NCI-H2196 treated with DMSO at 0.1 percent for 48 hours (cell line): ENCODE results near the gene BAG3.

Experiments used
- DNase-seq: peaks from one replicate; lab custom pipeline; 2025; ENCODE audit not compliant: unreplicated experiment; lab: John Stamatoyannopoulos, UW

The BAG3 gene

DNA sequence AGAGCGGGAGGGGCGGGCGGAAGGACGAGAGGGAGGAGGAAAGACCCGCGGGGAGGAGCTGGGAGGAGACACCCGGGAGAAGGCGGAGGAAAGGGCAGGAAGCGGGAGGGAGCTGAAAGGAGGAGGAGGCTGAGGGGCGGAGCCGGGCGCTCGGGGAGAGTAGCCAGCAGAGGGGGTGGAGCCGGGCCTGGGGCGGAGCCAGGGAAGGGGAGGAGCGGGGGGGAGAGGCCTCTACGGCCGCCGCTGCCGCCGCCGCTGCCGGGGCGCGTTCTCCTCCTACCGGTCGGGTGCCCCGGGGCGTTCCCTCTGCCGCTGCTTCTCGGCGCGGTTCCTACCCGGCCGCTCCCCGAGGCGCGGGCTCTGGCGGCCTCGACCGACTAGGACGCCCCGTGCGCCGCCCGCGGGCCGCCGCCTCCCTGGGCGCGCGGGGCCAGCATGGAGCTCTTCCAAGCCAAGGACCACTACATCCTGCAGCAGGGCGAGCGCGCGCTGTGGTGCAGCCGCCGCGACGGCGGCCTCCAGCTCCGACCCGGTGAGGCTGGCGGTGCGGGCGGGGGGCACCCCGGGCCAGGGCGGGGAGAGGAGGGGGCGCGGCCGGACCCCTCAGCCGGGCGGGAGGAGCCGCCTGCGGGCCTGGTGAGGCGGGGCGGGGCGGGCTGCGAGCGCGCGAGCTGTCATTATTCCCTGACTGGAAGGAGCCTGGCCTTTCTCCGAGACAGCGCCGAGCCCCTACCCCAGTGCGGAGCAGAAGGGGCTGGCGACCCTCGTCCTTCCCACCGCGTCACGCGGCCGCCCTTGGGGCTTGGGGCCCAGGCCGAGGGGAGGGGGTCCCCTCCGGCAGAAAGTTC is 74.9 kb downstream of the BAG3 start, which contains the start of gene INPP5F:
TSS of gene INPP5F (plus strand) at position 223 of the 848 bp plus-strand sequence. CDS start at position 436, 213 bp downstream.
- DNase-seq = peak; percentile 85

DNA sequence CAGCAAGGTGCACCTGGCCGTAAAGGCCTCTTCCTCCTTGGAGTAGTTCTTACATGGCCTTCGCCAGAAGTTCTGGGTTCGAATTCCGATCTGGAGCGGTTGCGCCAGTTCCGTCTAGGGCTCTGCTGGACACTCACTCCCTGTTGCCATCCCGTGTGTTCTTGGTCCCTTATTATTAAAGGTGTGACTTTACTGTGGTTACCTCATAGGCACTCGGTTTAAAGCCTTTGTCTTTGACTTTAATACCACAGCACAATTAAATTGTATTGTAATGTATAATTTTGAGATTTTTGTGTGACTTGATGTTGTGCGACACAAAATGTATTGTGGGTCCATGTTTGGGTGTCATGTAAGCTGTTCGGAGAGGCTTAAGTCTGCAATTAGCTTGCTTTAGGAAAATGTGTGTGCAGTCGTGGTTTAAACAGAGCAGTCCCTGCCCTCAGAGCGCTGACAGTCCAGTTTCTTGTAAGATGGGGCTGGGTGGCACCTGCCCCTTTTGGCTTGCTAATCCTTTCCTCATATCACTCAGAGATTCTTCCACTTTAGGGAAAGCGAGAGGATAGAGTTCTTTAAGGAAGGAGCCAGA is 75.6 kb downstream of the BAG3 start:
- no peak for DNase-seq
